D721Med (cell line): Measurements from ENCODE around the gene KRTAP10-8.
"Not testable (repeated sequence)": the region's sequence is repeated elsewhere in the genome, so short reads cannot be mapped to it uniquely, and the experiment has no call there.

Source experiments
- DNase-seq: peaks from one replicate; pipeline ENCODE4 v3.0.0; 2011; ENCODE audit warnings: low spot score; ENCODE audit not compliant: insufficient read length
- FAIRE-seq: peaks from 2 replicates; lab custom pipeline; 2011; peaks lifted over from hg19 to GRCh38; lab: Jason Lieb, UNC
- CTCF ChIP-seq: IDR thresholded peaks from 2 replicates; pipeline ENCODE4 v1.5.1; 2012; ENCODE audit warnings: mild to moderate bottlenecking, control low read depth; ENCODE audit not compliant: insufficient read depth; ENCODE audit errors: missing control alignments

The KRTAP10-8 gene

GRCh38 chr21:44656868-44657267 is 45.0 kb downstream of the KRTAP10-8 start:
- FAIRE-seq (no peak), DNase-seq (no peak)
- TF ChIP-seq CTCF: no peak

- FAIRE-seq (no peak), DNase-seq (no peak)
- no peak for TF ChIP-seq CTCF
Measured at GRCh38 chr21:44657635-44658540, 46.0 kb downstream of the KRTAP10-8 start, which contains the start of gene KRTAP12-3. Gene KRTAP12-3, plus strand, starts transcription at chr21:44657932. Its CDS starts 48 bp downstream, at chr21:44657980.

- TF ChIP-seq CTCF: no peak
- no peak for DNase-seq
- FAIRE-seq: no peak
Measured at GRCh38 chr21:44658541-44658910, 46.6 kb downstream of the KRTAP10-8 start.

GRCh38 chr21:44658913-44659595 is 47.2 kb downstream of the KRTAP10-8 start:
- no peak for DNase-seq
- no peak for FAIRE-seq
- TF ChIP-seq CTCF: no peak

- not testable (repeated sequence) for FAIRE-seq, DNase-seq
Measured at GRCh38 chr21:44661567-44661966, 49.7 kb downstream of the KRTAP10-8 start.
